GM19468 (cell line): ENCODE data around the gene KCTD7.
"Not testable (repeated sequence)": the region's sequence is repeated elsewhere in the genome, so short reads cannot be mapped to it uniquely, and the experiment has no call there.

ENCODE experiments used
- ATAC-seq: cut with Tn5 transposase; IDR thresholded peaks from one replicate; pipeline ENCODE4 v1.9.1; 2021; ENCODE audit warnings: mild to moderate bottlenecking, moderate library complexity, moderate number of reproducible peaks; ENCODE audit not compliant: unreplicated experiment; ENCODE audit errors: extremely low read depth

The KCTD7 gene

GRCh38 chr7:66673124-66673640 lies 44.5 kb downstream of the KCTD7 start:
- not testable (repeated sequence) for ATAC-seq

- no peak for ATAC-seq
Measured at GRCh38 chr7:66679633-66680244, 51.1 kb downstream of the KCTD7 start.

- peak; percentile 77 for ATAC-seq
Measured at GRCh38 chr7:66681491-66682349, 53.0 kb downstream of the KCTD7 start.

- ATAC-seq, result no peak
Measured at GRCh38 chr7:66682350-66683093, 53.8 kb downstream of the KCTD7 start.

- ATAC-seq, result not testable (repeated sequence)
Measured at GRCh38 chr7:66683094-66683769, 54.6 kb downstream of the KCTD7 start.

- ATAC-seq, result no peak
Measured at GRCh38 chr7:66683770-66684123, 55.1 kb downstream of the KCTD7 start.

GRCh38 chr7:66685663-66686062 lies 57.0 kb downstream of the KCTD7 start:
- ATAC-seq, result not testable (repeated sequence)

GRCh38 chr7:66687186-66687585 lies 58.5 kb downstream of the KCTD7 start:
- no peak for ATAC-seq

GRCh38 chr7:66687672-66688071 lies 59.0 kb downstream of the KCTD7 start:
- ATAC-seq, result not testable (repeated sequence)

- ATAC-seq, result no peak
Measured at GRCh38 chr7:66689081-66689480, 60.4 kb downstream of the KCTD7 start.

- ATAC-seq, result no peak
Measured at GRCh38 chr7:66693331-66693730, 64.7 kb downstream of the KCTD7 start.
